A549 (cell line): ENCODE data around the gene SRSF4. TPM values are rescaled to one million over a fixed set of nuclear protein-coding genes. Genes with fewer than 3 reads are reported as not detected.
A peak's percentile ranks its signal among the peaks of the same experiment; 100 is the strongest.

Experiments used
- ATAC-seq, 2 experiments: fragments of 200-7000 bp in 1 of 2; fragments of >200 bp in 1 of 2; cut with Nextera tagmentation in 1 of 2; cut with Tn5 transposase in 1 of 2; 3 replicates each; pipeline versions ENCODE4 v1.8.0 to v1.9.1; 2018 to 2020; ENCODE audit warnings: mild to moderate bottlenecking in 1 of 2, moderate library complexity in 1 of 2
- CTCF ChIA-PET: fragments of 300-600 bp; sonication (Branson Sonifier 250); formaldehyde crosslinking; extraction: SDS; loops from one replicate; lab custom pipeline; 2021; ENCODE audit warnings: antibody characterized with exemption, inconsistent platforms; lab: Yijun Ruan, JAX
- POLR2A ChIA-PET: fragments of 350-600 bp; formaldehyde crosslinking; extraction: SDS; loops from one replicate; lab custom pipeline; 2021; ENCODE audit warnings: antibody characterized with exemption, inconsistent platforms; lab: Yijun Ruan, JAX
- DNase-seq, 2 experiments: peaks; one replicate each; pipeline versions ENCODE4 v3.0.0 to v3.0.0-alpha.2; 2011 to 2016; ENCODE audit warnings: low read depth in 1 of 2, low spot score in 1 of 2
- FAIRE-seq: peaks from 2 replicates; lab custom pipeline; 2011; peaks lifted over from hg19 to GRCh38; lab: Jason Lieb, UNC
- H3K27ac ChIP-seq, 2 experiments: fragments of >200 bp; sonication (Bioruptor Twin); formaldehyde crosslinking; 3 replicates each; pipeline ENCODE4 v1.5.1; 2016 to 2017
- H3K4me1 ChIP-seq: fragments of >200 bp; sonication (Bioruptor Twin); formaldehyde crosslinking; 3 replicates; pipeline ENCODE4 v1.6.1; 2016
- H3K4me2 ChIP-seq: fragments of >200 bp; sonication (Bioruptor Twin); formaldehyde crosslinking; 3 replicates; pipeline ENCODE4 v1.6.1; 2016
- H3K4me3 ChIP-seq: fragments of >200 bp; sonication (Bioruptor Twin); formaldehyde crosslinking; 3 replicates; pipeline ENCODE4 v1.5.1; 2016
- H3K9me3 ChIP-seq: fragments of >200 bp; sonication (Bioruptor Twin); formaldehyde crosslinking; 3 replicates; pipeline ENCODE4 v1.6.1; 2016
- ATOH8 ChIP-seq: fragments of 250-450 bp; sonication (Bioruptor Pico); IDR thresholded peaks from 2 replicates; pipeline ENCODE4 v1.5.0; 2020; ENCODE audit warnings: low read depth, mild to moderate bottlenecking, moderate library complexity
- CBX8 ChIP-seq: fragments of 200-600 bp; sonication (generic); IDR thresholded peaks from 2 replicates; pipeline ENCODE4 v1.6.1; 2016
- CTCF ChIP-seq: fragments of >200 bp; sonication (Bioruptor Twin); formaldehyde crosslinking; IDR thresholded peaks from 3 replicates; pipeline ENCODE4 v1.5.1; 2016
- E2F6 ChIP-seq: IDR thresholded peaks from 2 replicates; pipeline ENCODE4 v1.6.1; 2012; ENCODE audit warnings: low read depth, borderline replicate concordance
- EHMT2 ChIP-seq: fragments of 200-600 bp; sonication (generic); IDR thresholded peaks from 2 replicates; pipeline ENCODE4 v1.6.1; 2016; ENCODE audit warnings: antibody characterized with exemption, low read depth, mild to moderate bottlenecking, moderate library complexity
- FOSB ChIP-seq: fragments of 250-450 bp; sonication (Bioruptor Pico); IDR thresholded peaks from 2 replicates; pipeline ENCODE4 v1.5.0; 2020; ENCODE audit warnings: mild to moderate bottlenecking, moderate library complexity
- GATA3 ChIP-seq: IDR thresholded peaks from 2 replicates; pipeline ENCODE4 v1.6.1; 2012; ENCODE audit warnings: borderline replicate concordance
- KDM5A ChIP-seq: fragments of 200-600 bp; sonication (generic); IDR thresholded peaks from 2 replicates; pipeline ENCODE4 v1.6.1; 2016; ENCODE audit warnings: antibody characterized with exemption, mild to moderate bottlenecking
- NFE2L2 ChIP-seq: fragments of 150-350 bp; conservative IDR thresholded peaks from 2 replicates; pipeline ENCODE4 v1.6.1; 2014; ENCODE audit warnings: low read length
- PHF8 ChIP-seq: fragments of 200-600 bp; sonication (generic); IDR thresholded peaks from 2 replicates; pipeline ENCODE4 v1.6.1; 2016; ENCODE audit warnings: low read depth, mild to moderate bottlenecking, antibody characterized with exemption, moderate library complexity, borderline replicate concordance
- RAD21 ChIP-seq, 2 experiments: fragments of >200 bp in 1 of 2; sonication (Bioruptor Twin) in 1 of 2; formaldehyde crosslinking in 1 of 2; IDR thresholded peaks in 1 of 2; conservative IDR thresholded peaks in 1 of 2; 2 replicates in 1 of 2; 3 replicates in 1 of 2; pipeline ENCODE4 v1.6.1; 2012 to 2018; ENCODE audit warnings: inconsistent platforms in 1 of 2
- RFX5 ChIP-seq: fragments of 450-650 bp; IDR thresholded peaks from 2 replicates; pipeline ENCODE4 v1.7.1; 2014; ENCODE audit warnings: antibody characterized with exemption, mild to moderate bottlenecking, moderate library complexity
- TFCP2L1 ChIP-seq: fragments of 250-450 bp; sonication (Bioruptor Pico); IDR thresholded peaks from 2 replicates; pipeline ENCODE4 v1.5.0; 2021; ENCODE audit warnings: mild to moderate bottlenecking
- USF2 ChIP-seq: fragments of 450-650 bp; IDR thresholded peaks from 2 replicates; pipeline ENCODE4 v1.6.1; 2014; ENCODE audit warnings: antibody characterized with exemption
- WGBS: methylation state at CpG from one replicate; pipeline ENCODE4 v1.1.6; 2017; ENCODE audit errors: missing lambda C conversion rate; 5-methylcytosine and 5-hydroxymethylcytosine counted together
- polyA plus RNA-seq, 4 experiments: library from polyadenylated mRNA; depleted of rRNA in 3 of 4; stranded (reverse); fragments of >200 nt; fragmentation: RNase III in 1 of 4; extraction: RNeasy Plus Mini Kit Qiagen cat#74134 plus additional on column Dnase treatment in 1 of 4; gene quantifications; 2 replicates in 3 of 4; 3 replicates in 1 of 4; pipeline ENCODE4 v1.2.3, GENCODE V29; 2011 to 2017
- TF ChIP-seq, protein P1 (sequence below): fragments of >200 bp; sonication (Bioruptor Twin); formaldehyde crosslinking; IDR thresholded peaks from 3 replicates; pipeline ENCODE4 v1.6.1; 2016
- TF ChIP-seq, protein P2 (sequence below): fragments of 150-350 bp; IDR thresholded peaks from 2 replicates; pipeline ENCODE4 v1.6.1; 2014; ENCODE audit warnings: low read depth, mild to moderate bottlenecking, low read length
- TF ChIP-seq, protein P3 (sequence below): IDR thresholded peaks from 2 replicates; pipeline ENCODE4 v1.6.1; 2012
- TF ChIP-seq, protein P4 (sequence below): fragments of >200 bp; sonication (Bioruptor Twin); formaldehyde crosslinking; IDR thresholded peaks from 2 replicates; pipeline ENCODE4 v1.6.1; 2016

Gene SRSF4
- polyA plus RNA-seq, 2 of the 4 experiments (the other 2 are of a cell fraction): 45.6 to 64.5 TPM

DNA sequence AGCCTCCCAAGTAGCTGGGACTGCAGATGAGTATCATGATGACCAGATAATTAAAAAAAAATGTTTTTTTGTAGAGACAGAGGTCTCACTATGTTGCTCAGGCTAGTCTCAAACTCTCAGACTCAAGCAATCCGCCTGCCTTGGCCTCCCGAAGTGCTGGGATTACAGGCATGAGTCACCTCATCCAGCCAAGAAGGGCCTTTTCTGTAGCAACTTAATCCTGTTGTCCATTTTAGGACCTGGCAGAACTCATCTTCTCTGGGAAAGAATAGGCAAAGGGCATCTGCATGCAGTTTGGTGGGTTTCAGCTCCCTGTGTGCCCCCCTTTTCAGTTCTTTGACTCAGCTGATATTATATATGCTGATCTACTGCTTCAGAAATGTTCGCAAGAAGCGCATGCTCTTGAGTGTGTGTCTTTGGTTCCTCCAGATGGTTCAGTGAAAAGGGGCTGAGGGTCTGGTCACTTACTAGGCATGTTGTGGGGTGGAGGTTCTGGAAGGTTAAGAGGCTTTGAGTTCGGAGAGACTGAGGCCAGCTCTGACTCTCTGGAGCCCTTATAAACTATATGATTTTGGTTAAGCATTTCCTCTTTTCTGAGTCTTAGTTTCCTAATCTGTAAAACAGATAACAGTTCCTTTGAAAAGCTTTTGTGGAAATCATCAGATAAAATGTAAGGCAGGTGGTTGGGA lies 19.4 kb upstream of the SRSF4 start (continued):
- TF ChIP-seq E2F6 (no peak), PHF8 (no peak), CBX8 (no peak), EHMT2 (no peak), FOSB (CRISPR knock-in tag) (no peak), RAD21 (conservative IDR thresholded peaks at IDR 0.05 in 1 of 2, IDR thresholded peaks at IDR 0.05 in 1 of 2) (no peak), ATOH8 (CRISPR knock-in tag) (no peak), TFCP2L1 (no peak), RFX5 (no peak), NFE2L2 (no peak), KDM5A (no peak)
- TF ChIP-seq, protein P1, sequence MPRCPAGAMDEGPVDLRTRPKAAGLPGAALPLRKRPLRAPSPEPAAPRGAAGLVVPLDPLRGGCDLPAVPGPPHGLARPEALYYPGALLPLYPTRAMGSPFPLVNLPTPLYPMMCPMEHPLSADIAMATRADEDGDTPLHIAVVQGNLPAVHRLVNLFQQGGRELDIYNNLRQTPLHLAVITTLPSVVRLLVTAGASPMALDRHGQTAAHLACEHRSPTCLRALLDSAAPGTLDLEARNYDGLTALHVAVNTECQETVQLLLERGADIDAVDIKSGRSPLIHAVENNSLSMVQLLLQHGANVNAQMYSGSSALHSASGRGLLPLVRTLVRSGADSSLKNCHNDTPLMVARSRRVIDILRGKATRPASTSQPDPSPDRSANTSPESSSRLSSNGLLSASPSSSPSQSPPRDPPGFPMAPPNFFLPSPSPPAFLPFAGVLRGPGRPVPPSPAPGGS: no peak

DNA sequence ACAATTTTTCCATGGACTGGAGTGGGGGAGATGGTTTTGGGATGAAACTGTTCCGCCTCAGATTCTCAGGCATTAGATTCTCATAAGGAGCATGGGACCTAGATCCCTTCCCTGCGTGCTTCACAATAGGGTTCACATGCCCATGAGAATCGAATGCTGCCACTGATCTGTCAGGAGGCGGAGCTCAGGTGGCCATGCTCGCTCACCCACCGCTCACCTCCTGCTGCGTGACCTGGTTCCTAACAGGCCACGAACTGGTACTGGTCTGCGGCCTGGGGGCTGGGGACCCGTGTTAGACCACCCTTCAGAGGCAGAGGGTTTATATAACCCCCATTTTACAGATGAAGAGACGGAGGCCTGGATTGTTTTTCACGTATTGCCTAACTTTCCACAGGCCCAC lies 16.3 kb upstream of the SRSF4 start:
- no peak overlapping the region for H3K27ac ChIP-seq
- POLR2A ChIA-PET: no interaction called here
- no peak overlapping the region for H3K4me2 ChIP-seq
- peaks cover 11% of the 10 kb centered on the region for H3K4me1 ChIP-seq
- no peak for TF ChIP-seq USF2
- TF ChIP-seq, protein P2, sequence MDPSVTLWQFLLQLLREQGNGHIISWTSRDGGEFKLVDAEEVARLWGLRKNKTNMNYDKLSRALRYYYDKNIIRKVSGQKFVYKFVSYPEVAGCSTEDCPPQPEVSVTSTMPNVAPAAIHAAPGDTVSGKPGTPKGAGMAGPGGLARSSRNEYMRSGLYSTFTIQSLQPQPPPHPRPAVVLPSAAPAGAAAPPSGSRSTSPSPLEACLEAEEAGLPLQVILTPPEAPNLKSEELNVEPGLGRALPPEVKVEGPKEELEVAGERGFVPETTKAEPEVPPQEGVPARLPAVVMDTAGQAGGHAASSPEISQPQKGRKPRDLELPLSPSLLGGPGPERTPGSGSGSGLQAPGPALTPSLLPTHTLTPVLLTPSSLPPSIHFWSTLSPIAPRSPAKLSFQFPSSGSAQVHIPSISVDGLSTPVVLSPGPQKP: no peak
- TF ChIP-seq, protein P3, sequence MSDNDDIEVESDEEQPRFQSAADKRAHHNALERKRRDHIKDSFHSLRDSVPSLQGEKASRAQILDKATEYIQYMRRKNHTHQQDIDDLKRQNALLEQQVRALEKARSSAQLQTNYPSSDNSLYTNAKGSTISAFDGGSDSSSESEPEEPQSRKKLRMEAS: no peak
- TF ChIP-seq GATA3: no peak
- 91% methylated on average over 11 of the region's 12 CpGs for WGBS
- no peak for FAIRE-seq
- H3K9me3 ChIP-seq: no peaks in the 10 kb centered on the region
- ATAC-seq: no peak
- no peak for DNase-seq
- H3K4me3 ChIP-seq: no peak overlapping the region
- CTCF ChIA-PET: interaction anchor here (0.6 to 4.5 kb wide), 12 partner anchors 12 to 1555 kb away, joined by 3 to 23 read pairs (median 4); partner anchors contain the start of gene SRSF4

GRCh38 chr1:29197590-29197924 lies 15.9 kb upstream of the SRSF4 start:
- CTCF ChIA-PET: interaction anchor here (0.6 to 4.5 kb wide), 12 partner anchors 12 to 1555 kb away, joined by 3 to 23 read pairs (median 4); partner anchors contain the start of gene SRSF4
- TF ChIP-seq CTCF (peak; percentile 35; the same call in 2 of the 3 replicates), RAD21 (conservative IDR thresholded peaks at IDR 0.05 in 1 of 2, IDR thresholded peaks at IDR 0.05 in 1 of 2) (peak; percentile 28 to 44; a peak in 4 of 5 replicates)
- TF ChIP-seq, protein P4, sequence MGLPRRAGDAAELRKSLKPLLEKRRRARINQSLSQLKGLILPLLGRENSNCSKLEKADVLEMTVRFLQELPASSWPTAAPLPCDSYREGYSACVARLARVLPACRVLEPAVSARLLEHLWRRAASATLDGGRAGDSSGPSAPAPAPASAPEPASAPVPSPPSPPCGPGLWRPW: no peak
- TF ChIP-seq, all 56 proteins: peak for 2
- no peak overlapping the region for H3K27ac ChIP-seq
- peak; percentile 21 to 64 for DNase-seq
- no peak overlapping the region for H3K4me2 ChIP-seq
- peak; percentile 93 to 95 for ATAC-seq
- FAIRE-seq: no peak
- H3K4me1 ChIP-seq: peaks cover 10% of the 10 kb centered on the region
- POLR2A ChIA-PET: interaction anchor here (0.8 kb wide), 1 partner anchor 16 kb away, joined by 4 read pairs; the partner anchor contains the start of gene SRSF4
- H3K9me3 ChIP-seq: no peaks in the 10 kb centered on the region
- 100% methylated on average over 2 of the region's 2 CpGs for WGBS
- H3K4me3 ChIP-seq: no peak overlapping the region
